Muscle of leg (tissue), 11 donors: ENCODE data around the gene ARHGAP26. TPM values are rescaled to one million over a fixed set of nuclear protein-coding genes. Genes with fewer than 3 reads are reported as not detected.

Source experiments
- DNase-seq: peaks from one replicate; pipeline ENCODE4 v3.0.0; 2013
- H3K27ac ChIP-seq: one replicate; pipeline ENCODE4 v1.5.1; 2013; ENCODE audit warnings: mild to moderate bottlenecking, low read length, control low read depth
- H3K27me3 ChIP-seq: one replicate; pipeline ENCODE4 v1.6.1; 2013; ENCODE audit warnings: low read length; ENCODE audit not compliant: control insufficient read depth, insufficient read depth
- H3K36me3 ChIP-seq: one replicate; pipeline ENCODE4 v1.6.1; 2013; ENCODE audit warnings: low read length; ENCODE audit not compliant: control insufficient read depth, insufficient read depth
- H3K4me1 ChIP-seq: one replicate; pipeline ENCODE4 v1.6.1; 2013; ENCODE audit warnings: low read length; ENCODE audit not compliant: control insufficient read depth, insufficient read depth
- H3K4me3 ChIP-seq: one replicate; pipeline ENCODE4 v1.5.1; 2013; ENCODE audit warnings: low read length, control low read depth
- H3K9me3 ChIP-seq: replicated peaks from 2 replicates; pipeline ENCODE4 v1.6.1; 2013; ENCODE audit warnings: low read depth, low read length; ENCODE audit not compliant: control insufficient read depth
- WGBS: methylation state at CpG from one replicate; pipeline ENCODE4 v1.1.5; 2013; ENCODE audit warnings: missing lambda C conversion rate; ENCODE audit not compliant: insufficient coverage; 5-methylcytosine and 5-hydroxymethylcytosine counted together
- polyA plus RNA-seq, 8 donors: library from polyadenylated mRNA; unstranded; fragments of 120-200 nt; gene quantifications; one replicate each; pipeline versions ENCODE4 v1.2.1 to v1.2.3, GENCODE V29; 2013; ENCODE audit warnings: inconsistent platforms in 1 of 8, low replicate concordance in 1 of 8; ENCODE audit not compliant: insufficient read length in 8 of 8, insufficient read depth in 1 of 8
- total RNA-seq: library from RNA; stranded (reverse); fragments of 120-200 nt; gene quantifications from one replicate; pipeline ENCODE4 v1.2.4, GENCODE V29; 2013

Gene ARHGAP26
- total and polyA plus RNA-seq, 9 donors, result 10.4 to 17.1 (median 13.2) TPM

GRCh38 chr5:142837081-142837725 lies 67.0 kb downstream of the ARHGAP26 start:
- Histone ChIP-seq H3K4me3 (no peak overlapping the region), H3K9me3 (no peaks in the 10 kb centered on the region), H3K4me1 (peaks cover 18% of the 10 kb centered on the region), H3K27me3 (no peaks in the 10 kb centered on the region), H3K36me3 (no peaks in the 10 kb centered on the region), H3K27ac (peak overlapping the region; percentile 43)
- DNase-seq, result peak; percentile 89
- WGBS, result 37% methylated on average over 6 of the region's 8 CpGs

GRCh38 chr5:142838845-142839244 lies 68.7 kb downstream of the ARHGAP26 start:
- Histone ChIP-seq H3K27me3 (no peaks in the 10 kb centered on the region), H3K27ac (no peak overlapping the region), H3K4me3 (no peak overlapping the region), H3K9me3 (no peaks in the 10 kb centered on the region), H3K36me3 (no peaks in the 10 kb centered on the region), H3K4me1 (peaks cover 30% of the 10 kb centered on the region)
- no peak for DNase-seq
- no CpG with 5 or more reads among the region's 5 CpGs for WGBS

DNA sequence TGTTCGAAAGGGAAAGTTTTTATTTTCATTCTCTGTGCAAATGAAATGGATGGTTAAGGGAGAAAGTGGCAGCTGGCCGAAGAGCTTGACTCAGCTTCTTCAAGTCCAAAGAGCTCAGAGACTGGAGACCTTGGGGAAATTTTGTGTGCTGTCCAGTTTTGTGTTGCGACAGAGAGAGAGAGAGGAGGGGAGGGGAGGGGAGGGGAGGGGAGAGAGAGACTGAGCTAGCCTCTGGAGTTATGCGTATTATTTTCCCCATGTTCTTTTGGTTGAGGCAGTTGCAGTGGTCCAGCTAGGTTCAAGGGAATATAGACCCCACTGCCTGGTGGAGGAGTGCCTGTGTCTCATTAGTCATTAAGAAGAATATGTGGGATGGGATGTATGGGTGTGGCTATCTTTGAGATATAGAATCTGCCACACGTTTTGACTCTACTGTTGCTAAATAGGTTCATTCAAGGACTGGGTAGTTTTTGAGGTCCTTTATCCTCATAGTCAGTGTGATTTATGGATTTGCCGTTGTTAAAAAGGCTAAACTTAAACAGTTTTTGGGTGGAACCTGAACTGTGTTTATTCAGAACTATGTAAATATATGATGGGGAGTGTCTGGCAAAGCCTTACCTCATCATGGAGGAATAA lies 69.7 kb downstream of the ARHGAP26 start:
- WGBS, result 39% methylated on average over 5 of the region's 6 CpGs
- peak; percentile 94 for DNase-seq

GRCh38 chr5:142840575-142840974 lies 70.4 kb downstream of the ARHGAP26 start:
- Histone ChIP-seq H3K9me3 (no peaks in the 10 kb centered on the region), H3K36me3 (no peaks in the 10 kb centered on the region), H3K27ac (peak overlapping the region; percentile 79), H3K27me3 (no peaks in the 10 kb centered on the region), H3K4me1 (peaks cover 42% of the 10 kb centered on the region), H3K4me3 (no peak overlapping the region)
- 100% methylated on average over 1 of the region's 2 CpGs for WGBS
- peak; percentile 40 for DNase-seq

More for the DNA sequence above, 69.7 kb downstream of the ARHGAP26 start:
- no peak overlapping the region for H3K4me3 ChIP-seq
- H3K27ac ChIP-seq, result peak overlapping the region; percentile 79
- peaks cover 34% of the 10 kb centered on the region for H3K4me1 ChIP-seq
- H3K27me3 ChIP-seq, result no peaks in the 10 kb centered on the region
- H3K36me3 ChIP-seq, result no peaks in the 10 kb centered on the region
- H3K9me3 ChIP-seq, result no peaks in the 10 kb centered on the region

DNA sequence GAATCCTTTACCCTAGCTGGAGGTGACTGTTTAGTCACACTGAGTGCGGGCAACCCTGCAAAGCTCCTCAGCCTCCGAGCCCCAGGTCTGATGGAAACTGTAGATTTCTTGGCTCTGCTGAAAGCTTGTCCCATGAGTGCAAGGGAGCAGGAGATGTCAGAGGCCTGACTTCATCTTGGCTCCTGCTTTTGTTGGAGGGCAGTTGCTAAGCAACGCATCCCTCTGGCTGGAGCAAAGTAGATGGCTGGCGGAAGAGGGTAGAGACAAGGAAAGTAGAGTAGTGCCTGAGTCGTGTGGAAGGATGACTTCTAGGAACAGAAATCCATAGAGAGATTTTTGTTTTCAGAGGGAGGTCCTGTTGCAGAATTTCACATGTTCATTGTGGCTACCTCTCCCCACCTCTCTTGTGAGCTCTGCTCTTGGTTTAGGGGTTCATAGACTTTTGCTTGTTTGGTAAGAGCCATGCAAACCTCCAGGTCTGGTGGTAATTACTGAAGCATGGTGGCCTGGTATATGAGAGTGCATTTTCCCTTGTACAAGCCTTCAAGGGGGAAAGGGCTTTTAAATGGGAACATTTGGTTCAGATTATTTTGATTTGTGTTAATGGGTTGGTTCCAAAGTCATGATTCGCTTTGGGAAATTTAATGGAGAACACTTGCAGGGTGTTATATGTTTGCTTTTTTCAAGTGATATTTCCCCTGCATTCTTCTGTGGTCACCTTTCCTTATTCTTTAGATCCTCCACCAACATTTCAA lies 71.5 kb downstream of the ARHGAP26 start:
- no peaks in the 10 kb centered on the region for H3K36me3 ChIP-seq
- DNase-seq, result peak; percentile 96
- peaks cover 51% of the 10 kb centered on the region for H3K4me1 ChIP-seq
- H3K27ac ChIP-seq, result peak overlapping the region; percentile 77
- 22% methylated on average over 5 of the region's 6 CpGs for WGBS
- H3K27me3 ChIP-seq, result no peaks in the 10 kb centered on the region
- H3K9me3 ChIP-seq, result no peaks in the 10 kb centered on the region
- no peak overlapping the region for H3K4me3 ChIP-seq

DNA sequence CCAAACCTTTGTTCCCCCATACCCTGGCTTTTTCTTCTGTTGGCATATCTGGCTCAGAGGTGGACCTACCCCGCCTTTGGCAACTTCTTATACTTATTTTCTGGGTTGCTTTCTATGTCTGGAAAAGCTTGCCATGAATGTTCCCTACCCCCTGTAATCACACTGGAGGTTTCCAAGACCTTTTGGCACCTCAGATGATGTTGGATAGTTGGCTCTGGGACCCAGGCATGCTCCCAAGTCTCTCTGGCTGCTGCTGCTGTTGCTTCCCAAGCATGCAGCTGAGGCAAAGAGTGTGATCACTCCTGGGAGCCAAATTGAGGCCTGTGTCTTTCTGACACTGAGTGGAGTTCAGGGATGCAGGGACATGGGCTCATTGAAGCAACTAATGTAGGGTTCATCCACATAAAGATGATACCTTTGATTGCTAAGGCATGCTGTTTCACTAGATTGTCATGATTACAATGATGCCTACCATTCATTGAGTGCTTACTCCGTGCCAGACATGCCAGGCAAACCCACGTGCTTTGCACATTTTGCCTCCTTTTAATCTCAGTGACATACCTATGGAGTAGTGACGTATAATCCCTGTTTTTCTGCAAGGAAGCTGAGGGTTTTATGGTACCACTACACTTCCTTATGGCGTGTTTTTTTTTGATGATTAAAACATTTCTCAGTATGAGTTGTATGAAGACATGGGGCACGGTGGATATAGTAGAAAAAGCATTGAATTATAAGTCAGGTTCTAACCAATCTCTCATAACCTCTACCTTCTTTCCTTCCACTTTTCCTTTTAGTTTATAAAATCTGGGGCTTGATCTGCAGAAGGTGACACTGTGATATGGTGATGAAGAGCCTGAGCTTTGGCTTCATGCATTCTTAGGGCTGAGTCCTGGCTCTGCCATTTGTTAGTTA lies 73.1 kb downstream of the ARHGAP26 start:
- DNase-seq, result peak; percentile 76
- H3K4me3 ChIP-seq, result no peak overlapping the region
- H3K9me3 ChIP-seq, result no peaks in the 10 kb centered on the region
- no peaks in the 10 kb centered on the region for H3K36me3 ChIP-seq
- peaks cover 50% of the 10 kb centered on the region for H3K4me1 ChIP-seq
- no CpG with 5 or more reads among the region's 6 CpGs for WGBS
- peak overlapping the region; percentile 57 for H3K27ac ChIP-seq
- H3K27me3 ChIP-seq, result no peaks in the 10 kb centered on the region

DNA sequence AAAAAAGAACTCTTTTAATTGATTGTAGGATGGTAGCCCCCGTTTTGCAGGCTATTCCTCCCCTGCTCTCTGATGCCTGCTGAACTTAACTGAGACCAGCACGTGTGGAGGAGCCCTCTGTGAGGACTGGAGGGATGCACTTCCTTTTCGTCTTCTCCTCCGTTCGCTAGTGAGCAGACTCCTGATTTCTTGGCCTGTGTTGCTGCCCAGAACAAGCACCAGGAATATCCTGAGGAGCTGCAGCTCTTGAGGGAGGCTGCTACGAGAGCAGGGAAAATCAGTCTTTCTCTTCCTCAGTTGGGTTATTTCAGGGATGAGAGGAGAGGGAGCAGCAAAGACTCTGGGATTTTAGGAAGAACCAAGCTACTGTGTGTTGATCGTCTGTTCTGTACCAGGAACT lies 74.7 kb downstream of the ARHGAP26 start:
- DNase-seq, result peak; percentile 75
- Histone ChIP-seq H3K27ac (peak overlapping the region; percentile 84), H3K27me3 (no peaks in the 10 kb centered on the region), H3K9me3 (no peaks in the 10 kb centered on the region), H3K4me1 (peaks cover 50% of the 10 kb centered on the region), H3K4me3 (no peak overlapping the region), H3K36me3 (no peaks in the 10 kb centered on the region)
- WGBS, result 39% methylated on average over 3 of the region's 7 CpGs

DNA sequence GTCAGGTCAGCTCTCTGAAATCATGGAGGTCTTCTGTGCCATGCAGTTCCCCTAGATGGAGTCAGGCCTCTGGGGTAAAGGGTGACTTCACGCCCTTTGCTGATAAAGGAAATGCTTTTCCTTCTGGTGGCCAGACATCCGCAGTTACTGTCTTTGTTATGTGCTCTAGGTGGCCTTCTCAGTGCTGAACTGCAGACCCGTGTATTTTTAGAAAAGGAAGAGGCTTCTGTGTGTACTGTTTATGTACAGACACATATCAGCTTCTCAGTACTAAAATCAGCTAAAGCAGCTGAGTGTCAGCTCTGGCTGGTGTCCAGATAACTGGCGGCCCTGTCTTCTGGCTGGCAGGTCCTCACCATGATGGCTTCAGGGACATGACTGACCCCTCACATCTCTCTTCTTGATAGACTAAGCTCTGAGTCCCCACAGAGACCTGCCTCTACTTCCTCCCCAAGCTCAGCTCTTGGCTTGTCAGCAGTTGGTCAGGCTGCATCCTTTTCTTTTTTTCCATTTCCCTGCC lies 75.3 kb downstream of the ARHGAP26 start:
- Histone ChIP-seq H3K27me3 (no peaks in the 10 kb centered on the region), H3K4me3 (no peak overlapping the region), H3K36me3 (no peaks in the 10 kb centered on the region), H3K4me1 (peaks cover 50% of the 10 kb centered on the region), H3K9me3 (no peaks in the 10 kb centered on the region), H3K27ac (peak overlapping the region; percentile 84)
- 22% methylated on average over 1 of the region's 4 CpGs for WGBS
- DNase-seq, result peak; percentile 68

DNA sequence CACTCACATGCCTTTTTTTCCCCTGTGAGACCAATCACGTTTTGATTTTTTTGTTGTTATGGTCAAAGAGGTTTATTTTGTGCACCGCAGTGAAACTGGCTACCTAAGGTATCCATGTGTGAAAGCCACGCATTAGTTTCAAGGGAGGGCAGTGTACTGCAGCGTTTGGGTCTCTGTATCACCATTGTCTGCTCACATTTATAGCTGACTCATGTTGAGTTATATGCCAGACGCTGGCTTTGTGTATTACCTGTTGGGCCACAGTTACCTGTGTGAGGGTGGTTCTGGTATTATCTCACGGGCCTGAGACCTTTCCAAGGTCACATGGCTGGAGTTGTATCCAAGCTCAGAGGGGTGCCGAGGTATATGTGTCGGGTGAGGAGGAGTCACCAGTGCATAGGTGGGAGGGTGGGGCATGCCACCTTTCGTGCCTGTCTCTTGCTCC lies 75.8 kb downstream of the ARHGAP26 start:
- WGBS, result 76% methylated on average over 7 of the region's 9 CpGs
- H3K9me3 ChIP-seq, result no peaks in the 10 kb centered on the region
- H3K27ac ChIP-seq, result peak overlapping the region; percentile 84
- DNase-seq, result no peak
- no peak overlapping the region for H3K4me3 ChIP-seq
- no peaks in the 10 kb centered on the region for H3K27me3 ChIP-seq
- H3K36me3 ChIP-seq, result no peaks in the 10 kb centered on the region
- peaks cover 50% of the 10 kb centered on the region for H3K4me1 ChIP-seq
